ENCODE measurements around the gene PPM1G. TPM values are rescaled to one million over a fixed set of nuclear protein-coding genes. Genes with fewer than 3 reads are reported as not detected.

PPM1G gene
- total and polyA plus RNA-seq, 2 experiments from 2014 or later: 72.4 to 81.5 TPM

DNA sequence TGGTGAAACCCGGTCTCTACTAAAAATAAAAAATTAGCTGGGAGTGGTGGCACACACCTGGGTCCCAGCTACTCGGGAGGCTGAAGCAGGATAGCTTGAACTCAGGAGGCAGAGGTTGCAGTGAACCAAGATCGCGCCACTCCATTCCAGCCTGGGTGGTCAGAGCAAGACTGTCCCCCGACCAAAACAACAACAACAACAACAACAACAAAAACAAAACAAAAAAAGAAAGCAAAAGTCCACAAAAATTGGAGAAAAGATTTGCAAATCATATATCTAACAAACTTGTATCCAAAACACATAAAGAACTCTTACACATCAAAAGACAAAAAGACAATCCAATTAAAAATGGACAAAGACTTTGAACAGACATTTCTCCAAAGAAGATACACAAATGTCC, 10.4 kb downstream of the PPM1G start:
- Histone ChIP-seq H3K4me2 (ENCODE audit: unreplicated experiment) (no peak overlapping the region), H3K27ac (no peak overlapping the region), H3K9me2 (ENCODE audit: insufficient read depth) (no peaks in the 10 kb centered on the region), H3K9me3 (ENCODE audit: low read depth) (no peaks in the 10 kb centered on the region), H4K20me1 (ENCODE audit: insufficient read depth) (no peaks in the 10 kb centered on the region), H3K27me3 (replicated peaks; ENCODE audit: insufficient read depth) (no peaks in the 10 kb centered on the region), H2AFZ (no peak overlapping the region), H3K36me3 (ENCODE audit: low read depth) (no peaks in the 10 kb centered on the region), H3K4me1 (ENCODE audit: insufficient read depth) (no peaks in the 10 kb centered on the region), H3K79me2 (ENCODE audit: insufficient read depth) (peaks cover 100% of the 10 kb centered on the region), H3F3A (ENCODE audit: insufficient read depth) (no peaks in the 10 kb centered on the region), H3K4me3 (no peak overlapping the region), H3K9ac (no peak overlapping the region)
- WGBS, 2 experiments (ENCODE audit: low coverage in 1 of 2, low lambda C conversion rate in 2 of 2, missing lambda C conversion rate in 2 of 2): 87 to 91% methylated on average over 5 of the region's 5 CpGs
- no peak for TF ChIP-seq EZH2 (IDR thresholded peaks at IDR 0.05; ENCODE audit: insufficient read depth, poor library complexity, severe bottlenecking)
- TF ChIP-seq EZH2phosphoT487 (IDR thresholded peaks at IDR 0.05; ENCODE audit: insufficient read depth, low read depth): no peak
- DNase-seq: no peak
- in situ Hi-C loops (cut with MboI): no loop called here

DNA sequence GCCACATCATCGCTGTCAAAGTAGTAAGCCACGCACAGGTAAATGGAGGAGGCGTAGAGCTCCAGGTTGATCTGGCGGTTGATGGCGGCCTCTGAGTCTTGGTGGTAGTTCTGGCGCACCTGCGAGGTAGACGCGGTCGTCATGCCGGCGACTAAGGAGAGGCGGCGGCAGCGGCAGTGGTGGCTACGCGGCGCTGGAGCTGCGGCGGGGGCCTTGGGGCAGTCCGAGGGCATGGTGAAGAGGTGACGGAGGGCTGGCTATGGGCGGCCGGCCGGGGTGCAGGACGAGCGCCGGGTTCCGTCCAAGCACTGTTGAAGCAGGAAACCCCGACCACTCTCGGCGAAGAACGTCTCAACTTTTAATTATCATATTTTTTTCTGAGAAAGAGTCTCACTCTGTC, 16.2 kb downstream of the PPM1G start:
- WGBS, 2 experiments (ENCODE audit: low coverage in 1 of 2, low lambda C conversion rate in 2 of 2, missing lambda C conversion rate in 2 of 2): 95 to 98% methylated on average over 28 to 33 of the region's 33 CpGs
- no peaks in the 10 kb centered on the region for H3F3A ChIP-seq (ENCODE audit: insufficient read depth)
- no peak overlapping the region for H3K27ac ChIP-seq
- H3K36me3 ChIP-seq (ENCODE audit: low read depth): peaks cover 4% of the 10 kb centered on the region; the same call in 1 of the 2 replicates
- no peak overlapping the region for H3K9ac ChIP-seq
- H3K4me2 ChIP-seq (ENCODE audit: unreplicated experiment): no peak overlapping the region
- no peak for TF ChIP-seq EZH2 (IDR thresholded peaks at IDR 0.05; ENCODE audit: insufficient read depth, poor library complexity, severe bottlenecking)
- no peak for TF ChIP-seq EZH2phosphoT487 (IDR thresholded peaks at IDR 0.05; ENCODE audit: insufficient read depth, low read depth)
- H3K9me2 ChIP-seq (ENCODE audit: insufficient read depth): no peaks in the 10 kb centered on the region
- no peak for DNase-seq
- H3K27me3 ChIP-seq (replicated peaks; ENCODE audit: insufficient read depth): no peaks in the 10 kb centered on the region
- in situ Hi-C loops (cut with MboI): no loop called here
- H2AFZ ChIP-seq: no peak overlapping the region
- no peak overlapping the region for H3K4me3 ChIP-seq
- no peaks in the 10 kb centered on the region for H3K9me3 ChIP-seq (ENCODE audit: low read depth)
- no peaks in the 10 kb centered on the region for H4K20me1 ChIP-seq (ENCODE audit: insufficient read depth)
- H3K4me1 ChIP-seq (ENCODE audit: insufficient read depth): no peaks in the 10 kb centered on the region
- peaks cover 100% of the 10 kb centered on the region for H3K79me2 ChIP-seq (ENCODE audit: insufficient read depth)

DNA sequence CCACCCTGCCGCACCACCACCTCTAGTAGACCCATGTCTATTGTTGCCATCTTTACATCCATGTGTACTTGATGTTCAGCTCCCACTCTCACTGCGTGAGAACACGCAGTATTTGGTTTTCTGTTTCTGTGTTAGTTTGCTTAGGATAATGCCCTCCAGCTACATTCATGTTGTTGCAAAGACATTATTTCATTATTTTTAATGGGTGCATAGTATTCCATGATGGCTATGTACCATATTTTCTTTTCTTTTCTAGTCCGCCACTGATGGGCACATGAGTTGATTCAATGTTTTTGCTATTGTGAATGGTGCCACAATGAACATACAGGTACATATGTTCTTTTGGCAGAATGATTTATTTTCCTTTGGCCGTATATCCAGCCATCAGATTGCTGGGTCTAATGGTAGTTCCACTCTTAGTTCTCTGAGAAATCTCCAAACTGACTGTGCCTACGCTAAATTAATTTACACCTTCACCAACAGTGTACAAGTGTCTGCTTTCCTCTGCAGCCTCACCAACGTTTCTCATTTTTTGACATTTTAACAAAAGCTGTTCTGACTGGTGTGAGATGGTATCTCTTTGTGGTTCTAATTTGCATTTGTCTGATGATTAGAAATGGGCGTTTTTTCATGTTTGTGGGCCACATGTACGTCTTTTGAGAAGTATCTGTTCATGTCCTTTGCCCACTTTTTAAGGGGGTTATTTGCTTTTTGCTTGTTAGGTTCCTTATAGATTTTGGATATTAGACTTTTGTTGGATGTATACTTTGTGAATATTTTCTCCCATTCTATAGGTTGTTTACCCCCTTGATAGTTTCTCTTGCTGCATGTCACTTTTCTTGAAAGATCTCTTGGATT, 18.3 kb downstream of the PPM1G start:
- H3K9me3 ChIP-seq (ENCODE audit: low read depth): no peaks in the 10 kb centered on the region
- H3K4me2 ChIP-seq (ENCODE audit: unreplicated experiment): no peak overlapping the region
- H3K27me3 ChIP-seq (replicated peaks; ENCODE audit: insufficient read depth): no peaks in the 10 kb centered on the region
- in situ Hi-C loops (cut with MboI): no loop called here
- no peak overlapping the region for H2AFZ ChIP-seq
- no peak overlapping the region for H3K27ac ChIP-seq
- no peaks in the 10 kb centered on the region for H3K4me1 ChIP-seq (ENCODE audit: insufficient read depth)
- peaks cover 7% of the 10 kb centered on the region; the same call in 1 of the 2 replicates for H3K36me3 ChIP-seq (ENCODE audit: low read depth)
- H4K20me1 ChIP-seq (ENCODE audit: insufficient read depth): no peaks in the 10 kb centered on the region
- no peaks in the 10 kb centered on the region for H3K9me2 ChIP-seq (ENCODE audit: insufficient read depth)
- DNase-seq: no peak
- H3F3A ChIP-seq (ENCODE audit: insufficient read depth): no peaks in the 10 kb centered on the region
- H3K79me2 ChIP-seq (ENCODE audit: insufficient read depth): peaks cover 100% of the 10 kb centered on the region
- TF ChIP-seq EZH2 (IDR thresholded peaks at IDR 0.05; ENCODE audit: insufficient read depth, poor library complexity, severe bottlenecking): no peak
- no peak for TF ChIP-seq EZH2phosphoT487 (IDR thresholded peaks at IDR 0.05; ENCODE audit: insufficient read depth, low read depth)
- no peak overlapping the region for H3K9ac ChIP-seq
- WGBS, 2 experiments (ENCODE audit: low coverage in 1 of 2, low lambda C conversion rate in 2 of 2, missing lambda C conversion rate in 2 of 2): 95 to 99% methylated on average over 9 of the region's 9 CpGs
- no peak overlapping the region for H3K4me3 ChIP-seq

DNA sequence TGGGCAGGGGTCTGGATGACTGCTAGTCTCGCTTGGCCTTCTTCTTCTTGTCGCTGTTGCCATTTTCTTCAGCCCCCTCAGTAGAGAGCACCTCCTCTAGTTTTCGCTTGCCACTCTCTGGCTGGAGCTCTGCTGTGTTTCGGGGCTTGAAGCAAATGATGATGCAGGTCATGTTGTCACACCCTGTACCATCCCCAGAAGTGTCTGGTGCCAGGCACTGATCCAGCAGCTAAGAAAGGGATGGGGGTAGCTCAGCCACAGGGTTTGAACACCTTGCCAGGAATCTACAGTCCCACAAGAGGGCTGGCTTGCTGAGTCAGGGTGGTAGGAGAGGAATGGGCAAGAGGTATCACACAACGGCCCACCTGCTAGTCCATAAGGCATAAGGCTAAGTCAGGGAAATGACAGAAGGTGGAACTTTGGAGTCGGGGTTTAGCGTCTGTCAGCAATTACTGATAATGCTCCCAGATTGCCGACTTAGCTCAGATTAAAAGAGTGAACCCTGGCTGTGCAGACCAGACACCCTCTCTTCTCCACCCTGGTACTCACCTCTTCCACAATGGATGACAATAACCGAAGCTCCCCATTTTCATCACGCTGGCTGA, 27.7 kb downstream of the PPM1G start:
- Histone ChIP-seq H2AFZ (no peak overlapping the region), H3K4me2 (ENCODE audit: unreplicated experiment) (no peak overlapping the region), H3K4me3 (no peak overlapping the region), H3K4me1 (ENCODE audit: insufficient read depth) (peaks cover 8% of the 10 kb centered on the region), H3K79me2 (ENCODE audit: insufficient read depth) (peaks cover 44% of the 10 kb centered on the region), H3K9me2 (ENCODE audit: insufficient read depth) (no peaks in the 10 kb centered on the region), H3F3A (ENCODE audit: insufficient read depth) (peaks cover 36% of the 10 kb centered on the region), H3K9me3 (ENCODE audit: low read depth) (no peaks in the 10 kb centered on the region), H3K36me3 (ENCODE audit: low read depth) (peaks cover 11% of the 10 kb centered on the region; the same call in 1 of the 2 replicates), H3K27ac (peak overlapping the region; percentile 90), H4K20me1 (ENCODE audit: insufficient read depth) (no peaks in the 10 kb centered on the region), H3K27me3 (replicated peaks; ENCODE audit: insufficient read depth) (no peaks in the 10 kb centered on the region), H3K9ac (peak overlapping the region; percentile 94; the same call in 1 of the 2 replicates)
- in situ Hi-C loops (cut with MboI): no loop called here
- no peak for TF ChIP-seq EZH2phosphoT487 (IDR thresholded peaks at IDR 0.05; ENCODE audit: insufficient read depth, low read depth)
- no peak for TF ChIP-seq EZH2 (IDR thresholded peaks at IDR 0.05; ENCODE audit: insufficient read depth, poor library complexity, severe bottlenecking)
- no peak for DNase-seq
- 90 to 91% methylated on average over 10 of the region's 10 CpGs for WGBS, 2 experiments (ENCODE audit: low coverage in 1 of 2, low lambda C conversion rate in 2 of 2, missing lambda C conversion rate in 2 of 2)
